Lung (tissue), 12 donors: ENCODE measurements around the gene ABCD3. TPM values are rescaled to one million over a fixed set of nuclear protein-coding genes. Genes with fewer than 3 reads are reported as not detected.

Source experiments
- ATAC-seq: fragments of 200-7000 bp; cut with Tn5 transposase; one replicate; pipeline ENCODE4 v1.9.1; 2020; ENCODE audit warnings: moderate number of reproducible peaks; ENCODE audit not compliant: insufficient read depth, low FRiP score
- DNase-seq, 3 donors: peaks; one replicate each; pipeline ENCODE4 v3.0.0-alpha.2; 2013 to 2017
- H3K27ac ChIP-seq, 2 donors: one replicate each; pipeline ENCODE4 v1.5.1; 2013; ENCODE audit warnings: mild to moderate bottlenecking in 2 of 2, moderate library complexity in 2 of 2, control low read depth in 1 of 2, inconsistent platforms in 1 of 2, low read depth in 1 of 2, low read length in 1 of 2
- H3K27me3 ChIP-seq, 3 donors: one replicate each; pipeline ENCODE4 v1.5.1; 2013; ENCODE audit warnings: low read length in 2 of 3; ENCODE audit not compliant: control insufficient read depth in 3 of 3, insufficient read depth in 3 of 3
- H3K36me3 ChIP-seq, 4 donors: one replicate each; pipeline ENCODE4 v1.5.1; 2013; ENCODE audit warnings: low read length in 4 of 4, mild to moderate bottlenecking in 1 of 4, moderate library complexity in 1 of 4; ENCODE audit not compliant: control insufficient read depth in 4 of 4, insufficient read depth in 4 of 4
- H3K4me1 ChIP-seq, 5 donors: one replicate each; pipeline ENCODE4 v1.5.1; 2013; ENCODE audit warnings: low read length in 5 of 5, mild to moderate bottlenecking in 2 of 5, moderate library complexity in 1 of 5; ENCODE audit not compliant: control insufficient read depth in 5 of 5, insufficient read depth in 5 of 5
- H3K4me3 ChIP-seq: one replicate; pipeline ENCODE4 v1.5.1; 2013; ENCODE audit warnings: mild to moderate bottlenecking, control low read depth, moderate library complexity
- H3K9ac ChIP-seq, 2 donors: one replicate each; pipeline ENCODE4 v1.5.1; 2013; ENCODE audit warnings: low read length in 2 of 2, control low read depth in 1 of 2; ENCODE audit not compliant: insufficient read depth in 1 of 2
- H3K9me3 ChIP-seq, 4 donors: one replicate each; pipeline ENCODE4 v1.5.1; 2013; ENCODE audit warnings: low read length in 3 of 4, mild to moderate bottlenecking in 1 of 4, moderate library complexity in 1 of 4; ENCODE audit not compliant: control insufficient read depth in 4 of 4, insufficient read depth in 3 of 4
- WGBS, 2 donors: extraction: QIAGEN DNeasy Blood & Tissue Kit; methylation state at CpG; one replicate each; pipeline ENCODE4 v1.1.7; 2013; 5-methylcytosine and 5-hydroxymethylcytosine counted together
- polyA plus RNA-seq, 2 donors: library from polyadenylated mRNA; stranded (reverse); fragments of 200-250 nt; gene quantifications; one replicate each; pipeline ENCODE4 v1.2.1, GENCODE V29; 2013
- total RNA-seq, 2 donors: library from RNA; depleted of rRNA in 1 of 2; stranded (reverse); fragments of >200 nt in 1 of 2; gene quantifications; one replicate each; pipeline ENCODE4 v1.2.1, GENCODE V29; 2014 to 2021
- TF ChIP-seq, protein P1 (sequence below): IDR thresholded peaks from 2 replicates; pipeline ENCODE4 v1.5.1; 2012; ENCODE audit warnings: mild to moderate bottlenecking; ENCODE audit errors: control extremely low read depth, extremely low read depth
- donor health status: control.
- donor health status: control.
- donor health status: Bipolar disorder and iron deficiency.
- donor health status: healthy.
- donor health status: DM: yes; HTN: yes; CAD: no.

Gene ABCD3
- total and polyA plus RNA-seq, 4 donors: 28.5 to 80.7 (median 43.8) TPM

GRCh38 chr1:94379615-94380014, 38.6 kb upstream of the ABCD3 start:
- H3K4me1 ChIP-seq: peaks cover 0 to 12% (median 2%) of the 10 kb centered on the region in 5 donors
- H3K9ac ChIP-seq: no peak overlapping the region
- DNase-seq (no peak), ATAC-seq (no peak)
- H3K27me3 ChIP-seq: no peaks in the 10 kb centered on the region
- H3K4me3 ChIP-seq: no peak overlapping the region
- TF ChIP-seq, protein P1, sequence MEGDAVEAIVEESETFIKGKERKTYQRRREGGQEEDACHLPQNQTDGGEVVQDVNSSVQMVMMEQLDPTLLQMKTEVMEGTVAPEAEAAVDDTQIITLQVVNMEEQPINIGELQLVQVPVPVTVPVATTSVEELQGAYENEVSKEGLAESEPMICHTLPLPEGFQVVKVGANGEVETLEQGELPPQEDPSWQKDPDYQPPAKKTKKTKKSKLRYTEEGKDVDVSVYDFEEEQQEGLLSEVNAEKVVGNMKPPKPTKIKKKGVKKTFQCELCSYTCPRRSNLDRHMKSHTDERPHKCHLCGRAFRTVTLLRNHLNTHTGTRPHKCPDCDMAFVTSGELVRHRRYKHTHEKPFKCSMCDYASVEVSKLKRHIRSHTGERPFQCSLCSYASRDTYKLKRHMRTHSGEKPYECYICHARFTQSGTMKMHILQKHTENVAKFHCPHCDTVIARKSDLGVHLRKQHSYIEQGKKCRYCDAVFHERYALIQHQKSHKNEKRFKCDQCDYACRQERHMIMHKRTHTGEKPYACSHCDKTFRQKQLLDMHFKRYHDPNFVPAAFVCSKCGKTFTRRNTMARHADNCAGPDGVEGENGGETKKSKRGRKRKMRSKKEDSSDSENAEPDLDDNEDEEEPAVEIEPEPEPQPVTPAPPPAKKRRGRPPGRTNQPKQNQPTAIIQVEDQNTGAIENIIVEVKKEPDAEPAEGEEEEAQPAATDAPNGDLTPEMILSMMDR: no peak
- no peaks in the 10 kb centered on the region for H3K36me3 ChIP-seq
- H3K9me3 ChIP-seq: no peaks in the 10 kb centered on the region
- H3K27ac ChIP-seq: no peak overlapping the region
- WGBS, 2 donors: 78 to 86% methylated on average over 3 of the region's 3 CpGs

- TF ChIP-seq, protein P1: no peak
- DNase-seq (peak; percentile 43 to 74 (median 49)), ATAC-seq (peak; percentile 43)
- Histone ChIP-seq H3K27me3 (no peaks in the 10 kb centered on the region), H3K36me3 (no peaks in the 10 kb centered on the region), H3K4me1 (peaks cover 0 to 14% (median 2%) of the 10 kb centered on the region in 5 donors), H3K9me3 (no peaks in the 10 kb centered on the region), H3K27ac (no peak overlapping the region), H3K4me3 (no peak overlapping the region), H3K9ac (no peak overlapping the region)
- 24 to 45% methylated on average over 3 of the region's 3 CpGs for WGBS, 2 donors
Observed at GRCh38 chr1:94382201-94382600, 36.0 kb upstream of the ABCD3 start.

DNA sequence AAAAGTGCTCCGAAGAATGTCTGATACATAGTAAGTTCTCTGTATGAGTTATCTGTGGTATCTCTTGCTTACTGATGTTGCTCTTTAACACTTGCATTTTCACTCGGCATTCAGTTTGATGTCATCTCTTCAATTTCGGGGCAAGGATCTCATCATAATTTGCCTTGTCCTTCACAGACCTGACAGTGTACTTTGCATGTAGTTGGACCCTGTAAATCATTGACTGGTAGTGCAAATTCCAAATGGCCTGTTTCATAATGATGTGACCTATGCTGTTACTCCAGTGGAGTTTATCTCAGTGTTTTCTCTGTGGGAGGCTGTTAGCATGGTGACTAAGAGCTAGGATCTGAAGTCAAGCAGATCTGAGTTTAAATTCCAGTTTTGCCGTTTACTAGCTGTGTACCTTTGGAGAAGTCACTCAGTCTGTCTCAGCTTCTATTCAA, 34.2 kb upstream of the ABCD3 start:
- no peak overlapping the region for H3K9ac ChIP-seq
- H3K9me3 ChIP-seq: no peaks in the 10 kb centered on the region
- no peak overlapping the region for H3K4me3 ChIP-seq
- ATAC-seq: peak; percentile 41
- no peaks in the 10 kb centered on the region for H3K27me3 ChIP-seq
- TF ChIP-seq, protein P1: no peak
- 55 to 83% methylated on average over 4 of the region's 4 CpGs for WGBS, 2 donors
- no peak overlapping the region for H3K27ac ChIP-seq
- peaks cover 0 to 14% (median 2%) of the 10 kb centered on the region in 5 donors for H3K4me1 ChIP-seq
- peak in 2 of 3 donors; percentile 44 to 61 for DNase-seq
- no peaks in the 10 kb centered on the region for H3K36me3 ChIP-seq
